Stimulated activated naive CD8-positive, alpha-beta T cell treated with anti-CD3 and anti-CD28 coated beads, Interleukin-15, Interleukin-2, amounts not matched to agents 100 ng/mL and 50 ng/mL, for 24 hours (primary cell): ENCODE results near the gene MORN5.

Source experiments
- H3K27ac Mint-ChIP-seq: one replicate; pipeline ENCODE4 v1.8.0; 2021; ENCODE audit warnings: mild to moderate bottlenecking, mixed read lengths
- H3K27me3 Mint-ChIP-seq: one replicate; pipeline ENCODE4 v1.8.0; 2021; ENCODE audit warnings: mixed read lengths
- H3K36me3 Mint-ChIP-seq: one replicate; pipeline ENCODE4 v1.8.0; 2021; ENCODE audit warnings: low read depth, mixed read lengths
- H3K4me1 Mint-ChIP-seq: one replicate; pipeline ENCODE4 v1.8.0; 2021; ENCODE audit warnings: low read depth, mixed read lengths
- H3K4me3 Mint-ChIP-seq: one replicate; pipeline ENCODE4 v1.8.0; 2021; ENCODE audit warnings: mild to moderate bottlenecking, mixed read lengths
- H3K9me3 Mint-ChIP-seq: one replicate; pipeline ENCODE4 v1.8.0; 2021; ENCODE audit warnings: mixed read lengths

MORN5 gene

DNA sequence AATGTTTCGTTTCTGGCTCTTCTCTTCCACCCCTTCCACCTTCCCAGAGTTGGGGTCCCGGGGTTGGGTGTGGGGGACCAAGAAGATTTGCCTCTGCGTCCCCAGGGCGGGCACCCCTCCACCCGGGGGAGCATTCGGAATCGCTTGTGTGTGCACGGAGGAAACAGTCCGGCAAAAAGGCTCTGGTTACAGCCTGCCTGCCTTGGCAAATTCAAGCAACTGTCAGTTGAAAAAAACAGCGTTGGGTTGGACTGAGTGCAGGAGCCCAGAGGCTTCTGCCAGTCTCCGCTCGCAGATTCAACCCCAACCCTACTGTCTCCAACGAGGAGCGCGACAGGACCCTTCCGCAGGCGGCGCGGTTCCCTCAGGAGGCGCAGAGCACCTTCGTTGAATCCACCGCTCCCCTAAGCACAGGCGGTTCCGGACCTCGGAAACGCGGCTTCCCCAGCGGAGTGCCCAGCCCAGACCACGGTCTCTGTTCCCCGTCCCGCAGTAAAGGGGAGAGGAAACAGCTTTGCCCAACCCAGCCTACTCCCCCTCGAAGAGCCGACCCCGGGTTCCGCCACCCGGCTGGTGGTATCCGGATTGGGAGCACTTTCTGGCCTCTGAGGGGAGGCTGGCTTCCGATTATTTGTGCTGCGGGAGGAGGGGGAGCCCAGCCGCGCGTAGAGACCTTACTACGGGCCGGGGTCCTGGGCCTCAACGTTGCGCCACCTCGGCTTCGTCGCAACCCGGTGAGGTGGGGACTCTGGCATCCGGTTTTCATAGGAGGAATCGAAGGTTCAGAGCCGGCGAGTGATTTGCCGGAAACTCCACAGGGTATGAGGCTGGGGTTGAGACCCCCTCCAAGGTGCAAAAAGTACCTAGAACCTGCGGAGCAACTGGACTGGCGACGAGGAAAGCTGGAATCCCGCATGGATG, 59.5 kb downstream of the MORN5 start:
- Mint-ChIP-seq H3K4me1 (peaks cover 23% of the 10 kb centered on the region), H3K27me3 (peaks cover 90% of the 10 kb centered on the region), H3K27ac (no peak overlapping the region), H3K9me3 (no peaks in the 10 kb centered on the region), H3K4me3 (peak overlapping the region; percentile 41), H3K36me3 (no peaks in the 10 kb centered on the region)

GRCh38 chr9:122219856-122220672, 60.4 kb downstream of the MORN5 start:
- peaks cover 90% of the 10 kb centered on the region for H3K27me3 Mint-ChIP-seq
- H3K4me3 Mint-ChIP-seq: no peak overlapping the region
- H3K9me3 Mint-ChIP-seq: no peaks in the 10 kb centered on the region
- no peaks in the 10 kb centered on the region for H3K36me3 Mint-ChIP-seq
- H3K4me1 Mint-ChIP-seq: peaks cover 18% of the 10 kb centered on the region
- H3K27ac Mint-ChIP-seq: no peak overlapping the region

GRCh38 chr9:122220673-122221182, 61.0 kb downstream of the MORN5 start:
- H3K4me3 Mint-ChIP-seq: no peak overlapping the region

DNA sequence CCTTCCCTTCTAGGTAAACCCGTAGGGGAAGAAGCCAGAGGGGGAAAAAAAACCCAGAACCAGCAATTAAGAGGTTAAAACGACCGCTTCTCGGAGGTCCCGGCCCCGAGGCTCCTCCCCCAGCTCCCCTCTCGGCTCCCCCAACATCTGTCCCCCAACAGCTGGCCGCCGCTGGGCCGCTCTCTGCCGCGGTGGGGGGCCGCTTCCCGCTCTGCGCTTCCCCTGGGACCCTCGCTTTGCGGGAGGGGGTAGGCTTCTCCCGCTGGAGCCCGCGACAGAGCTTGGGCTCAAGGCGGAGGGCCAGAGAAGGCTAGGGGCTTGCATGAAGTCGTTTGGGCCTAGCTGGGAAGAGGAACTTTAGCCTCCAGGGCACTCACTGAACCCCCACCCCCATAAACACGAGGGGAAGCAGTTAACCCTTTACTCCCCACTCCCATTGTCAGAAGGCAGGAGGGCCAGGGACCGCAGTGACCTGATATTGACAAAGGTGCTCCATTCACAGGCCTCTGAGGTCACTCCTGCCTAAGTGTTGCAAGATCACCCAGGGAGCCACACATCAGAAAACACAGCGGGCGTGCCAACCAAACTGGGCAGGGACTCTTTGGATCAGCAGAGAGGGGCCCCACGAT, 61.6 kb downstream of the MORN5 start:
- Mint-ChIP-seq H3K9me3 (no peaks in the 10 kb centered on the region), H3K27me3 (peaks cover 87% of the 10 kb centered on the region), H3K36me3 (no peaks in the 10 kb centered on the region), H3K27ac (no peak overlapping the region), H3K4me1 (peaks cover 18% of the 10 kb centered on the region), H3K4me3 (no peak overlapping the region)

More at GRCh38 chr9:122220673-122221182, 61.0 kb downstream of the MORN5 start:
- H3K27ac Mint-ChIP-seq: no peak overlapping the region
- H3K27me3 Mint-ChIP-seq: peaks cover 88% of the 10 kb centered on the region
- peaks cover 18% of the 10 kb centered on the region for H3K4me1 Mint-ChIP-seq
- no peaks in the 10 kb centered on the region for H3K36me3 Mint-ChIP-seq
- no peaks in the 10 kb centered on the region for H3K9me3 Mint-ChIP-seq

DNA sequence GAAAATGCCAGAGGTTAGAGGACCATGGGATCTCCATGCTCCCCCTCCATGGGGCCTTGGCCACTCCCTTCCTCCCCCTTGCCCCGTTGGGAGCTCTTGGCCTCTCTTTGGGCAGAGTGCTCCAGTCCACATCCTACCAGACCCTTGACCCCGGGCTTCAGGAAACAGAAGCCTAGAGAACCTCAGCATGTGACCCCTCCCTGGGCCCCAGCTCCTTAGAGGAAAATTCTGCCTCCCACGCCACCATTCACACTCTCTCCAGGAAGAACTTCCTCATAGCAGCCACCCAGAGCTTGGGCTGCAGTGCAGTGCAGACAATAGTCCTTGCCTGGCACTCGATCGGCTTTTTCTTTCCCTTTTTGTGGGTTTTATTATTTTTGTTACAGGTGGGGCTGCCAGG, 63.1 kb downstream of the MORN5 start:
- Mint-ChIP-seq H3K36me3 (no peaks in the 10 kb centered on the region), H3K9me3 (no peaks in the 10 kb centered on the region), H3K4me3 (no peak overlapping the region), H3K4me1 (peaks cover 21% of the 10 kb centered on the region), H3K27ac (no peak overlapping the region), H3K27me3 (peaks cover 87% of the 10 kb centered on the region)

- H3K27me3 Mint-ChIP-seq: peaks cover 80% of the 10 kb centered on the region
- peaks cover 17% of the 10 kb centered on the region for H3K4me1 Mint-ChIP-seq
- H3K36me3 Mint-ChIP-seq: no peaks in the 10 kb centered on the region
- H3K4me3 Mint-ChIP-seq: no peak overlapping the region
- no peaks in the 10 kb centered on the region for H3K9me3 Mint-ChIP-seq
- no peak overlapping the region for H3K27ac Mint-ChIP-seq
Measured at GRCh38 chr9:122223435-122223834, 63.7 kb downstream of the MORN5 start.

GRCh38 chr9:122225312-122226141, 65.8 kb downstream of the MORN5 start:
- Mint-ChIP-seq H3K9me3 (no peaks in the 10 kb centered on the region), H3K27ac (no peak overlapping the region), H3K4me1 (peaks cover 3% of the 10 kb centered on the region), H3K27me3 (peaks cover 59% of the 10 kb centered on the region), H3K36me3 (no peaks in the 10 kb centered on the region), H3K4me3 (no peak overlapping the region)

GRCh38 chr9:122226142-122226757, 66.5 kb downstream of the MORN5 start:
- peaks cover 56% of the 10 kb centered on the region for H3K27me3 Mint-ChIP-seq

GRCh38 chr9:122226758-122227574, 67.3 kb downstream of the MORN5 start:
- Mint-ChIP-seq H3K27me3 (peaks cover 55% of the 10 kb centered on the region), H3K4me3 (no peak overlapping the region), H3K27ac (no peak overlapping the region), H3K36me3 (no peaks in the 10 kb centered on the region), H3K4me1 (peaks cover 3% of the 10 kb centered on the region), H3K9me3 (no peaks in the 10 kb centered on the region)

More at GRCh38 chr9:122226142-122226757, 66.5 kb downstream of the MORN5 start:
- Mint-ChIP-seq H3K4me1 (peaks cover 3% of the 10 kb centered on the region), H3K27ac (no peak overlapping the region), H3K36me3 (no peaks in the 10 kb centered on the region), H3K9me3 (no peaks in the 10 kb centered on the region), H3K4me3 (no peak overlapping the region)

- Mint-ChIP-seq H3K27me3 (peaks cover 51% of the 10 kb centered on the region), H3K4me3 (peak overlapping the region; percentile 36), H3K4me1 (peaks cover 3% of the 10 kb centered on the region), H3K27ac (no peak overlapping the region), H3K9me3 (no peaks in the 10 kb centered on the region), H3K36me3 (no peaks in the 10 kb centered on the region)
Measured at GRCh38 chr9:122227575-122227900, 67.8 kb downstream of the MORN5 start.

GRCh38 chr9:122228191-122228567, 68.5 kb downstream of the MORN5 start:
- peak overlapping the region; percentile 27 for H3K4me3 Mint-ChIP-seq
- H3K27ac Mint-ChIP-seq: no peak overlapping the region
- H3K9me3 Mint-ChIP-seq: no peaks in the 10 kb centered on the region
- H3K4me1 Mint-ChIP-seq: peaks cover 3% of the 10 kb centered on the region
- no peaks in the 10 kb centered on the region for H3K36me3 Mint-ChIP-seq
- H3K27me3 Mint-ChIP-seq: peaks cover 48% of the 10 kb centered on the region

- Mint-ChIP-seq H3K4me3 (peak within 1 kb of the TSS; percentile 27), H3K36me3 (no peaks in the 10 kb centered on the region), H3K27me3 (peaks cover 43% of the 10 kb centered on the region), H3K27ac (no peak within 1 kb of the TSS), H3K9me3 (no peaks in the 10 kb centered on the region), H3K4me1 (peaks cover 3% of the 10 kb centered on the region)
Measured at GRCh38 chr9:122228568-122229484, 69.1 kb downstream of the MORN5 start, which contains the start of gene LHX6. TSS of gene LHX6 (minus strand) at chr9:122228957. CDS start at chr9:122228740, 217 bp downstream.
